GM18505 (cell line): ENCODE measurements around the gene CLCNKB.

Source experiments
- ATAC-seq: cut with Tn5 transposase; IDR thresholded peaks from one replicate; pipeline ENCODE4 v1.9.1; 2021; ENCODE audit not compliant: unreplicated experiment
- POLR2A ChIP-seq: IDR thresholded peaks from 4 replicates; pipeline ENCODE4 v1.6.1; 2011; ENCODE audit warnings: borderline replicate concordance; ENCODE audit not compliant: insufficient read depth, insufficient read length; ENCODE audit errors: extremely low read depth

The CLCNKB gene

DNA sequence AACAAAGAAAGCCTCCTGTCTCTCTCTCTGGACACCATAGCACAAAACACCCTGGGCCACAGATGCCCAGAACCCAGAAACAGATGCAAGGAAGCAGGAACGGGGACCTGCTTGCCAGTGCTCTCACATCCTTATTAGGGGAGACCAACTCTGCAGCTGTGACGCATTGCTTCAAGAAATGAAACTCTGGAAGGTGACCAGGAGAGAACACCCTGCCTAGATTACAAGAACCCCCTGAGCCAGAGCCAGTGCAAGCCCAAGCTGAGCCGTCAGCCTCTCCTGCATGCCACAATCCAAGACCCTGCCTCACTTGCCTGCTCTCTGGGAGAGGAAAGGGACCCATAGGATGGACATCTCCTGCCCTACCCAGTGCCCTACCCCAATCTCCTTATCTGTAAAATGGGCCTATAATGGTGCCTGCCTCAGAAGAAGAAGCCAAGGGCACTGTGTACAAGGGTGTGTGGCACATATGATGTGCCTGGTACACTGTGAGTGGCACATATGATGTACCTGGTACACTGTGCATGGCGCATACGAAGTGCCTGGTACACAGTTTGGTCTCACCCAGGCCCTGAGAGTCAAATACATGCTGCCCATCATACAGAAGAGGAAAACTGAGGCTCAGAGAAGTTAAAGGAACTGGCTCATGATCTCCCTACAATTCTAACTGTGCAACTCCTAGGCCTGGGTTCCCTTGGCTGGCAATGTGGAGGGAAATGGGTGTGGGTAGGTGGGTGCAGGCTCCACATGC, 46.7 kb downstream of the CLCNKB start:
- no peak for ATAC-seq
- no peak for TF ChIP-seq POLR2A

DNA sequence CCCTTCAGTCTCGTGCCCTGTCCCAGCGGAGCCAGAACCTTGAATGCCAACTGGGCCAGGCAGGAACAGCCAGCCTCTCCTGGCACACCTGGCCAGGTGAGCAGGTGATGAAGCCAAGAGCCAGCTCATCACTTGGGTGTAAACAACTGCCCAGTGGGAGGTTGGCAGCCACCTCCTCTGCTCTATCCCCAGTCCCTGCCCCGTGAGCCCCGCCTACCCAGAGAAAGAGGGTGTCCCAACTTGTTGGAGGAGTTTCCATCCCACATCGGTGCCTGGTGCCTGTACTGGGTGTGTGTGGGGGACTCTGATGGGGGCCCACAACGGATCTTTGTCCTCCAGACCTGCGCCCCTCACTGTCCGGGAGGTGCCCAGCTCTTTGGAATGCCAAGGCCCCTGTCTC, 47.7 kb downstream of the CLCNKB start:
- no peak for ATAC-seq
- no peak for TF ChIP-seq POLR2A

DNA sequence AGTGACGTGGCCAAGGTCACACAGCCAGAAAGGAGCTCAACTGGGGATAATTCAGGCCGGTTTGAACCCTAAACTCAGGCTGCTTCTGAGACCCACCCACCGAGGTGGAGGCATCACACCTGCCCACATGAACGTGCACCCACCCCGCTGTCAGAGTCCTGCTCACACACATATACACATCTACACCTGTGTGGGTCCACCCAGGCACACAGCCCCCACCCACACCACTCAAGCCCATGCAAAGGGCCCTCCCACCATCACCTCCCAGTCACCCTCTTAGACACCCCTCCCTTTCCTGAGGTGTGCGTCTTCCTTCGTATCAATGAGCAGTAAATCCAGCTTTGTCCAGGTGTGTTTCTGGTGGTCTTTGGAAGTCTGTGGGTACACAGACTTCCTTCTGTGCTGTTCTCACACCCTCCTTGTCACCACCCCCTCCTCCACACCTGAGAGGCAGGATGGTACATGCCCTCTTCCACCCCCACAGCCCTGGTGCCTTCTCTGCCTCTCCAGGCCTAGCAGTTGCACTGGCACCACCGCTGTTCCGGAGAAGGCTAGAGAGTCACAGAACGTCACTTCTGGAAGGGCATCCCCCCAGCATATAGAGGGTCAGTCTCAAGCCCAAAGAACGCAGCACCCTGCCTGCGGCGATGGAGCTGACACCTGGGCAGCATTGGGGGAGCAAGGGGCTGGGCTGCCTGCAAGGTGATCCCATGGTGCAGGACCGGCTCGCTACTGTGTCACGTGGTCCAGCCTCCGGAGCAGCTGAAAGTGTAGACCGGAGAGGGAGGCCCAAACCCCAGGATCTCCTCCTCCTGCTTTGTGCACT, 48.7 kb downstream of the CLCNKB start:
- ATAC-seq: no peak
- TF ChIP-seq POLR2A: no peak

DNA sequence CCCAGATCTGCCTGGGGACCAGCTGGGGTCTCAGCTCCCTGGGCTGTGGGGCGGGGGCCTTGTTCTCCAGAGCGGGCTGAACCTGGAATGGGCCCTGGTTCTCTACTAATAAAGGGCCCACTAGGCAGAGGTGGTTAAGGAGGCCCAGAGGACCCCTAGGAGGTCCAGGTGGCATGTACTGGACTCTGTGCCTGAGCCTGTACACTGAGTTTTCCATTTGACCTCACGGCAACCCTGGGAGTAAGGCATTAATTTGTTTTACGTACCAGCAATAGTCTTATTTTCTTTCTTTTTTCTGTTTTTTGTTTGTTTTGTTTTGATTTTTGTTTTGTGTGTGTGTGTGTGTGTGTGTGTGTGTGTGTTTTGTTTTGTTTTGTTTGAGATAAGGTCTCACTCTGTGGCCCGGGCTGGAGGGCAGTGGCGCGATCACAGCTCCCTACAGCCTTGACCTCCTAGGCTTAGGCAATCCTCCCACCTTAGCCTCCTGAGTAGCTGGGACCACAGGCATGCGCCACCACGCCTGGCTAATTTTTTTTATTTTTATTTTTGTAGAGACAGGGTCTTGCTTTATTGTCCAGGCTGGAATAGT, 49.4 kb downstream of the CLCNKB start:
- ATAC-seq: no peak
- TF ChIP-seq POLR2A: no peak

DNA sequence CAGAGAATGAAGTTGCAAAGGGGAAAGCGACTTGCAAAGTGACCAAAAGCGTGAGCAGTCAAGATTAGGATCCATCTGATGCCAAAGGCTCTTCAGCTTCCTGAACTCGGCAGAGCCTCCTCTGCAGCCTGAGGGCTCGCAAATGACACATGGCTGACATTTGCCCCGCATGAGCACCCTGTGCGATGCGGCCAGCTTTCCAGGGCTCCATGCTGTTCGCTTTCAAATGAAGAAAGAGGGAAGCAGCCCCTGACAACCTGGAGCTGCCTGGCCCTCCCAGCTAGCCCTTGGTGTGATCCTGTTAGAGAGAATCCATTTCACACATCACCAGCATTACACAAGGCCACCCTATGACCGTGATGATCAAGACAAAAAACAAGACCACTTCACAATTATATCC, 50.0 kb downstream of the CLCNKB start:
- ATAC-seq: no peak
- TF ChIP-seq POLR2A: no peak

DNA sequence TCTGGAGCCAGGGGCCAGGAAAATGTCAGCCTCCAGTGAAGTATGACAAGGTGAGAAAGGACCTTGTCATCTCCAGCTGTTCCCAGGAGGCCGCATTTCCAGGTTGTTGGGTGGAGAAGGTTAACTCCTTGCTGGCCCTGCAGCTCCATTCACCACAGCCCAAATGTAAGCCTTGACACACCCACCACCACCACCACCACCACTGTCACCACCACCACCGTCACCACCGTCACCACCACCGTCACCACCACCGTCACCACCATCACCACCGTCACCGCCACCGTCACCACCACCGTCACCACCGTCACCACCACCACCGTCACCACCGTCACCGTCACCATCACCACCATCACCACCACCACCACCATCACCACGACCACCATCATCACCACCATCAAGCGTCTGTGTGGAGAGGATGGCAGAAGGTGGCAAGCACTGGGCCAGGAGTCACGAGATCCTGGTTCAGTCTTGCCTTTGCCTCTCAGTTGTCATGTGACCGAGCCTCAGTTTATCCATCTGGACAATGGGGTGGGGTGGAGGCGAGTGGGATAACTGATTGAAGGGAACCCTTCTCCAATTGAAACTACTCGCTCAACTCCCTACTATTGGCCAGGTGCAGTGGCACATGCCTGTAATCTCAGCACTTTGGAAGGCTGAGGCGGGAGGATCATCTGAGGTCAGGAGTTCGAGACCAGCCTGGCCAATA, 51.0 kb downstream of the CLCNKB start:
- no peak for TF ChIP-seq POLR2A
- ATAC-seq: no peak

DNA sequence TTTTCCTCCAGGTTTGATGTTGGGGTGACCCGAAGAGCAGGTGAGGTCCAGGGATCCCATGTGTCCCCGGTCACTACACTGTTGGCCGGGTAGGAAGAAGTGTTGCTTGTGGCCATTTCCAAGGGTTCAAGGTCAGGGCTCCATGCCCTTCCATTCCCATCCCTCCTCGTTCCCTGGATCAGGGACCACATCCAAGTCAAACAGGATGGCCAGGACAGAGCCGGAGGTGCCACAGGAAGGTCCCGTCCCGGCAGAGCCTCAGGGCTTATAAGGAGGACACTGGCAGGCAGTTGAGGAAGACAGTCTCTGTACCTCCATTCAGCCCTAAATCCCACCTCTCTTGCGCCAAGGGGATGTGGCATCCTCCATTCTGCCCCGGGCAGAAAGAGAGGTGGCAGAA, 51.9 kb downstream of the CLCNKB start:
- ATAC-seq: no peak
- TF ChIP-seq POLR2A: no peak

DNA sequence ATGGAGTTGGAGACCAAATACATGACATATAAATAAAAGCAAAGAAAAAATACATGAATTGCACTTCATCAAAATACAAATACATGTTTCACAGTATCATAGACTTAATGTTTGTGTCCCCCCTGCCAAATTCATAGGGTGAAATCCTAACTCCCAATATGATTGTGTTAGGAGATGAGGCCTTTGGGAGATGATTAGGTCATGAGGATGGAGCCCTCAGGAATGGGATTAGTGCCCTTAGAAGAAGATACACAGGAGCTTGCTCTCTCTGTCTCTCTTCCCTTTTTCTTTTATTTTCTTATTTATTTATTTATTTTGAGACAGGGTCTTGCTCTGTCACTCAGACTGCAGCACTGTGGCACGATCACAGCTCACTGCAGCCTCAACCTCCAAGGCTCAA, 55.8 kb downstream of the CLCNKB start:
- TF ChIP-seq POLR2A: no peak
- ATAC-seq: no peak

DNA sequence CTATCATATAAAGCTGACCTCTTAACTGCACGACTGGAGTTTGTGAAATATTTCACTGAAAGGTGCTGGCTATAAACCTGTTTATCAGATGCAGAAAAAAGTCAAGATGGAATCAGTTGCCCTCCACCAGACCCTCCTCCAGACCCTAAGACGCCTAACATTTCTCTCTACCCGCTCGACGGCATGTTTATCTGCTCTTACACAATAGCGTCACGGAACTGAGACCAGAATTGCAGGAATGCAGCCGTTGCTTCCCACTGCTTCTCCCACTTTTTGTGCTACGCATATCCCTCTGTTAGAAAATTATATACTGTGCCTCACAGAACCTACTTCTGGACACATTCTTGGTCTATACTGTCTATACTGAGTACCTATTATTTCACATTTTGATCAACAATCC, 58.0 kb downstream of the CLCNKB start:
- ATAC-seq: no peak
- no peak for TF ChIP-seq POLR2A
